Measurements from ENCODE around the gene MAP4K4. TPM values are rescaled to one million over a fixed set of nuclear protein-coding genes. Genes with fewer than 3 reads are reported as not detected.
A peak's percentile ranks its signal among the peaks of the same experiment; 100 is the strongest.

The MAP4K4 gene
- total RNA-seq, 2 experiments from 2014 or later: 92.8 to 94.0 TPM

GRCh38 chr2:101828257-101828656 is 130.8 kb downstream of the MAP4K4 start:
- peaks cover 47% of the 10 kb centered on the region for H3K4me1 ChIP-seq (ENCODE audit: insufficient read depth, low read length)
- H3K27me3 ChIP-seq (ENCODE audit: control insufficient read depth in 1 of 2, insufficient read depth in 2 of 2, low read length in 2 of 2): no peaks in the 10 kb centered on the region
- H3K9me3 Mint-ChIP-seq: no peaks in the 10 kb centered on the region
- H3K27me3 Mint-ChIP-seq: no peaks in the 10 kb centered on the region
- peak overlapping the region; percentile 52 for H3K4me3 Mint-ChIP-seq
- intact Hi-C loops (cut with DNase I, micrococcal nuclease): loop anchor here in 1 of 2 experiments (2.0 to 10.0 kb wide), 3 partner anchors 36 to 485 kb away; no protein-coding TSS in a partner anchor
- H3K27ac Mint-ChIP-seq: peak overlapping the region; percentile 76
- no peak for TF ChIP-seq CTCF (IDR thresholded peaks at IDR 0.05)
- peak; percentile 83 for ATAC-seq (ENCODE audit: poor library complexity)
- peaks cover 66% of the 10 kb centered on the region for H3K4me1 Mint-ChIP-seq (ENCODE audit: low read depth)
- peak in 3 of 14 experiments; percentile 60 to 70 (median 62) for DNase-seq
- ChIA-PET POLR2A (interaction anchor here (0.6 to 2.6 kb wide), 18 partner anchors 18 to 487 kb away, joined by 3 to 12 read pairs (median 4); partner anchors contain the start of genes MAP4K4 and RFX8), CTCF (interaction anchor here (0.7 to 3.2 kb wide), 2 partner anchors 103 to 409 kb away, joined by 3 to 10 read pairs; no protein-coding TSS in a partner anchor)
- H3K27ac ChIP-seq (ENCODE audit: low read depth in 1 of 2, low read length in 2 of 2): no peak overlapping the region
- H3K36me3 Mint-ChIP-seq (ENCODE audit: low read depth): peaks cover 79% of the 10 kb centered on the region
- H3K9me3 ChIP-seq (ENCODE audit: control insufficient read depth in 1 of 2, insufficient read depth in 1 of 2, low read length in 2 of 2): no peaks in the 10 kb centered on the region
- H3K4me3 ChIP-seq (ENCODE audit: low read length): no peak overlapping the region
- H3K36me3 ChIP-seq (ENCODE audit: insufficient read depth, low read length): peaks cover 50% of the 10 kb centered on the region

- TF ChIP-seq CTCF (IDR thresholded peaks at IDR 0.05): no peak
- Mint-ChIP-seq H3K4me1 (ENCODE audit: low read depth) (peaks cover 61% of the 10 kb centered on the region), H3K27ac (peak overlapping the region; percentile 76), H3K36me3 (ENCODE audit: low read depth) (peaks cover 73% of the 10 kb centered on the region), H3K4me3 (peak overlapping the region; percentile 52), H3K27me3 (no peaks in the 10 kb centered on the region), H3K9me3 (no peaks in the 10 kb centered on the region)
- no peak for DNase-seq
- no peaks in the 10 kb centered on the region for H3K27me3 ChIP-seq (ENCODE audit: control insufficient read depth in 1 of 2, insufficient read depth in 2 of 2, low read length in 2 of 2)
- H3K27ac ChIP-seq (ENCODE audit: low read depth in 1 of 2, low read length in 2 of 2): no peak overlapping the region
- H3K9me3 ChIP-seq (ENCODE audit: control insufficient read depth in 1 of 2, insufficient read depth in 1 of 2, low read length in 2 of 2): no peaks in the 10 kb centered on the region
- intact Hi-C loops (cut with DNase I, micrococcal nuclease): loop anchor here in 1 of 2 experiments (2.0 to 10.0 kb wide), 3 partner anchors 37 to 486 kb away; no protein-coding TSS in a partner anchor
- ATAC-seq (ENCODE audit: poor library complexity): peak; percentile 40
- POLR2A ChIA-PET: interaction anchor here (0.6 to 2.6 kb wide), 18 partner anchors 19 to 487 kb away, joined by 3 to 12 read pairs (median 4); partner anchors contain the start of gene MAP4K4
- CTCF ChIA-PET: interaction anchor here (3.2 kb wide), 1 partner anchor 410 kb away, joined by 10 read pairs; no protein-coding TSS in a partner anchor
- peaks cover 50% of the 10 kb centered on the region for H3K36me3 ChIP-seq (ENCODE audit: insufficient read depth, low read length)
- H3K4me3 ChIP-seq (ENCODE audit: low read length): no peak overlapping the region
- peaks cover 43% of the 10 kb centered on the region for H3K4me1 ChIP-seq (ENCODE audit: insufficient read depth, low read length)
These were observed 131.3 kb downstream of the MAP4K4 start for GRCh38 chr2:101828673-101829334.

GRCh38 chr2:101829429-101829828 is 131.9 kb downstream of the MAP4K4 start:
- Histone ChIP-seq H3K36me3 (ENCODE audit: insufficient read depth, low read length) (peaks cover 53% of the 10 kb centered on the region), H3K4me1 (ENCODE audit: insufficient read depth, low read length) (peaks cover 43% of the 10 kb centered on the region), H3K4me3 (ENCODE audit: low read length) (no peak overlapping the region), H3K9me3 (ENCODE audit: control insufficient read depth in 1 of 2, insufficient read depth in 1 of 2, low read length in 2 of 2) (no peaks in the 10 kb centered on the region), H3K27ac (ENCODE audit: low read depth in 1 of 2, low read length in 2 of 2) (no peak overlapping the region), H3K27me3 (ENCODE audit: control insufficient read depth in 1 of 2, insufficient read depth in 2 of 2, low read length in 2 of 2) (no peaks in the 10 kb centered on the region)
- Mint-ChIP-seq H3K27me3 (no peaks in the 10 kb centered on the region), H3K4me3 (no peak overlapping the region), H3K27ac (peak overlapping the region; percentile 76), H3K9me3 (no peaks in the 10 kb centered on the region), H3K4me1 (ENCODE audit: low read depth) (peaks cover 61% of the 10 kb centered on the region), H3K36me3 (ENCODE audit: low read depth) (peaks cover 76% of the 10 kb centered on the region)
- TF ChIP-seq CTCF (IDR thresholded peaks at IDR 0.05): no peak
- no peak for ATAC-seq (ENCODE audit: poor library complexity)
- intact Hi-C loops (cut with DNase I, micrococcal nuclease): loop anchor here in 1 of 2 experiments (2.0 to 10.0 kb wide), 3 partner anchors 37 to 487 kb away; no protein-coding TSS in a partner anchor
- no peak for DNase-seq
- ChIA-PET CTCF (interaction anchor here (2.5 to 3.2 kb wide), 2 partner anchors 15 to 411 kb away, joined by 9 to 10 read pairs; no protein-coding TSS in a partner anchor), POLR2A (interaction anchor here (0.9 to 2.3 kb wide), 3 partner anchors 119 to 410 kb away, joined by 4 to 10 read pairs (median 6); no protein-coding TSS in a partner anchor)

All from CD4-positive, alpha-beta T cell (primary cell).